Activated CD8-positive, alpha-beta memory T cell treated with anti-CD3 and anti-CD28 coated beads for 48 hours (primary cell): Measurements from ENCODE around the gene SEC61A2.
A peak's percentile ranks its signal among the peaks of the same experiment; 100 is the strongest.

ENCODE experiments used
- DNase-seq, 3 experiments: peaks; one replicate each; pipeline ENCODE4 v3.0.0-alpha.2; 2020; ENCODE audit warnings: low read depth in 2 of 3, low spot score in 2 of 3

Gene SEC61A2

DNA sequence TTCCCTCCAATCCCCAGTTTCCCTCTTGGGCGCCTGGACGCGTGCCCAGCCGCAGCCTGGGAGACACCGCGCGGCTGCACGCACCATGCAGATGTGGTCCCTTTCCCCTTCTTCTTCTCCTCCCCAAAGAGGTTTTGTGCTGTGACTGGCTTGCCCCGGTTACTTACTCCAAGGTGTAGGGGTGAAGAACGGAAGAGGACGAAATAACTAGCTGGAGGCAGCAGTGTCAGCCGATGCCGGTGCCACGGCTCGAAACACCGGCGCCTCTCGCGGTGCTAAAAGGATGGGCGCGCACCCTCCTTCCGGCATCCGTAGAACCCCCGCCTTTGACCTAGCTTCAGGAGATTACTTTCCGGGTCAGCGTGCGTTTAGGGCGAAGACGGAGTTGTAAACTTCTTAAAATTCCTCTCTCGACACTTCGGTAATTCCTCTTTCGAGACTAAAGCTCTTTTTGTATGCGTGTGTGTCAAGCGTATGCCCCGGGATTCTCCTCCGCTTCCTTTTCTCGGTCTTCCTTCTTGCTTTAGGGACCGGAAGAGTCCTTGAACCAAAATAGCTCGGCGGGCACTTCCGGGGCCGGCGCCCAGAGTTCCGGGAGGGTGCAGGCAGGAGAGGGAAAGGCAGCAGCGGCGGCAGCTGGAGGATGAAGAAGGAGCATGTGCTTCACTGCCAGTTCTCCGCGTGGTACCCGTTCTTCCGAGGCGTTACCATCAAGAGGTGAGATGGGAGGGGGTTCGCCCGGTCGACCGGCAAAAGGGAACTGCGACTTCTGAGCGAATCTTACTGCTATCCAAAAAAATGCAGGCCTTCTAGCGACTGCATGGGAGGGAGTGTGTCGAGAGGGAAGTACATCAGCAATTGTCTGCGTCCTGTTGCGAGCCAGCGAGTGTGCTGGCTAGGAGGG, 66.4 kb downstream of the SEC61A2 start, which contains the start of the genes CDC123 and NUDT5:
Gene CDC123, plus strand, starts transcription at position 586 of the 904 bp plus-strand sequence. Its CDS starts 58 bp downstream, at position 644.
Gene NUDT5, minus strand, starts transcription at position 289 of the 904 bp plus-strand sequence. CDS start 9,600 bp downstream, outside the sequence.
- peak; percentile 67 to 74 (median 69) for DNase-seq

- no peak for DNase-seq
These were observed 67.2 kb downstream of the SEC61A2 start for GRCh38 chr10:12196531-12197211.

DNA sequence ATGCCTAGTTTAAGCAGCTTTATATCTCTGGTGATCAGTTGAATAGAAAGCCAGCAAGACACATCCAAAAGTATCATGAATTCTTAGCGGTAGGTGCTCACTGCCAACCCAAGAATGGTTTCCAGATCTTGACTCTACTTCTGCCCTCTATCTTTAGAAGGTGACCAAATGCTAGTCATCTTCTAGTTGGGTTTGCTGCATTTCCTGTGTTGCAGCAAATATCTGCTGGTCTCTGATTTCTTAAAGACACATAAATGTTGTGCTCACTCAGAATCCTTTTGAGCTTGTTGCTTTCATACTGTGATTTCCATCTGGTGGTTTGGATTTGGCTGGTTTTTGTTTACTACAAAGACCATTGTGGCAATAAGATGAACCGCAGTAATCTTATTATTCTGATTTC, 68.7 kb downstream of the SEC61A2 start:
- DNase-seq: no peak

- DNase-seq: no peak
These were observed 71.4 kb downstream of the SEC61A2 start for GRCh38 chr10:12200850-12201249.

GRCh38 chr10:12201543-12201942, 72.1 kb downstream of the SEC61A2 start:
- no peak for DNase-seq

DNA sequence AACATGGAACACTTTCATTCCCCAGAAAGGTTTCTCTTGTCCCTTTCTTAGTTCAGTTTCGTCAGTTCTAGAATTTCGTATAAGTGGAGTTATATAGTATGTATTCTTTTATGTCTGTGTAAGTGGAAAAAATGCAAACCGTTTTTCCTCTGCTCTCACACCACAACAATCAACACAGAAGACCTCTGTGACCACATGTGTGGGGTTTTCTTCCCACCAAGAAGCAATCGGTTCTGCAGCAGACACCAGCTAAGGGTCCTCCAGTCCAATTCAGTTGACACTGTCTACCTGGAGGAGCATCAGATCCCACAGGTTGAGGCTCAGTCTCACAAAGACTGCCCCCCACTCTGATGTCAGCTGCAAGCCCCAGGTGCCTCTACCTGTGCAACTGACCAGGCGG, 72.7 kb downstream of the SEC61A2 start:
- DNase-seq: no peak

- DNase-seq: no peak
These were observed 75.6 kb downstream of the SEC61A2 start for GRCh38 chr10:12205082-12205481.

DNA sequence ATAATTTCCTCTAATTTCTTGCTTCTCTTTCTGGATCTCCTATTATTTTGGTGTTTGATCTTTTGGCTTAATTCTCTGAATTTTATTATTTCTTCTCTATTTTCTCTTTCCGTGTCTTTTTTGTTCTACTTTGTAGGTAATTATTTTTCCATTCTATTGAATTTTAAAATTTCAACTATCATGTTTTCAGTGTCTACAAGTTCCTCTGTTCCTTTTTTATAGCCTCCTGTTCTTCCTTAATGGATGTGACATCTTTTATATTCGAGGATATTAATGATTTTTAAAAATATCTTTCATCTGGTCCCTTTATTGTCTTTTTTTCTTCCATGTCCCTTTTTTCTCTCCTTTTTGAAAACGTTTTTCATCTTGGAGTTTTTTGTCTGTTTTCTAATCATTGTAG, 77.6 kb downstream of the SEC61A2 start:
- no peak for DNase-seq

DNA sequence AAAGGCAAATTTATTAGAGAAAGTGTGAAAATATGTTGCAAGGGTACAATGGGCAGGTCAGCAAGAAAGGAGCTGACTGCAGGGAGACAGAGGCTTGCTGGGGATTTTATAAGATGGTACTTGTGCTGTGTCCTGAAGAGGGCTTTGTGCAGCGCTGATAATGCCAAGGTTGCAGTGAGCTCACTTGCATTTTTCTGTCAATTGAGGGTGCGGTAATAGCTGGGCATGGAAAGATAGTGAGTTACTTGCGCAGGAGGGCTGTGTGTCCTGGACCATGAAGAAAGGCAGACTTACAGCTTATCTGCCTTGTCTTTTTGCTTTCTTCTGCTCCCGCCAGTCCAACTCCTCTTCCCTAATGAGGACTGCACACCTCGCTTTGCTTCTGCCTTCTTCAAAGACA, 79.0 kb downstream of the SEC61A2 start:
- no peak for DNase-seq

GRCh38 chr10:12212454-12212853, 83.0 kb downstream of the SEC61A2 start:
- DNase-seq: no peak

GRCh38 chr10:12213621-12214020, 84.1 kb downstream of the SEC61A2 start:
- no peak for DNase-seq

GRCh38 chr10:12214093-12214492, 84.6 kb downstream of the SEC61A2 start:
- DNase-seq: no peak

DNA sequence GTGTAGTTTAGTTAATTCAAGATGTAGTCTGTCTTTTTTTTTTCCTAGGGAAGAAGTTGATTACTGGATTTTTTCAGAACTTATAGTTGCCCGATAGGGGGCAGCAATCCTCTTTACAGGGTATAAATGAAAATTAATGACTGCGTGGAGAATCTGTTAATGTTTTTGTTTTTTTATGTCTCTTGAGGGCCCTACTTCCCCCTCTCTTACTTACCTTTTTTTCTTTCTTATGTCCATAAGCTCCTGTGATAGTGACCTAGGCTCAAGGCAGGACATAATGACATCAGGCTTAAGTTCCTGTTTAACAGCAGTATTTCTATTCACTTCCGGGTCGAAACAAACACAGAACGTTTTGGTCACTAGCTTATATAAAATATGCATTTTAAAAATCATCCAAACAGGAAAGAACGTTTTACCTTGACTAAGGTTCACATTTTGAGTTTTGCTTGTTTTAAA, 85.3 kb downstream of the SEC61A2 start:
- no peak for DNase-seq
